ENCODE data around the gene TMA16.

The TMA16 gene

GRCh38 chr4:163476761-163477438 is 17.6 kb upstream of the TMA16 start:
- Histone ChIP-seq H3K27ac (ENCODE audit: low read depth, low read length) (no peak overlapping the region), H3K9me3 (ENCODE audit: control insufficient read depth, insufficient read depth, low read depth, low read length) (no peaks in the 10 kb centered on the region), H3K4me1 (ENCODE audit: control insufficient read depth, insufficient read depth, low read length) (no peaks in the 10 kb centered on the region), H3K36me3 (ENCODE audit: control insufficient read depth, insufficient read depth, low read length) (no peaks in the 10 kb centered on the region), H3K4me3 (ENCODE audit: low read depth, low read length) (no peak overlapping the region), H3K27me3 (ENCODE audit: control insufficient read depth, insufficient read depth, low read length) (no peaks in the 10 kb centered on the region), H3K9ac (ENCODE audit: low read length) (no peak overlapping the region)

GRCh38 chr4:163482190-163482589 is 12.3 kb upstream of the TMA16 start:
- no peaks in the 10 kb centered on the region for H3K27me3 ChIP-seq (ENCODE audit: control insufficient read depth, insufficient read depth, low read length)
- 0 out of 2 replicates have a peak, but pooled peaks cover 3% of the 10 kb centered on the region for H3K4me1 ChIP-seq (ENCODE audit: control insufficient read depth, insufficient read depth, low read length)
- 0 out of 2 replicates have a peak, but pooled peaks cover 1% of the 10 kb centered on the region for H3K9me3 ChIP-seq (ENCODE audit: control insufficient read depth, insufficient read depth, low read depth, low read length)
- H3K4me3 ChIP-seq (ENCODE audit: low read depth, low read length), result no peak overlapping the region
- no peaks in the 10 kb centered on the region for H3K36me3 ChIP-seq (ENCODE audit: control insufficient read depth, insufficient read depth, low read length)
- H3K27ac ChIP-seq (ENCODE audit: low read depth, low read length), result no peak overlapping the region
- H3K9ac ChIP-seq (ENCODE audit: low read length), result no peak overlapping the region

- Histone ChIP-seq H3K9me3 (ENCODE audit: control insufficient read depth, insufficient read depth, low read depth, low read length) (0 out of 2 replicates have a peak, but pooled peaks cover 3% of the 10 kb centered on the region), H3K27me3 (ENCODE audit: control insufficient read depth, insufficient read depth, low read length) (no peaks in the 10 kb centered on the region), H3K4me1 (ENCODE audit: control insufficient read depth, insufficient read depth, low read length) (0 out of 2 replicates have a peak, but pooled peaks cover 3% of the 10 kb centered on the region), H3K27ac (ENCODE audit: low read depth, low read length) (no peak overlapping the region), H3K4me3 (ENCODE audit: low read depth, low read length) (no peak overlapping the region), H3K36me3 (ENCODE audit: control insufficient read depth, insufficient read depth, low read length) (no peaks in the 10 kb centered on the region), H3K9ac (ENCODE audit: low read length) (no peak overlapping the region)
Observed at GRCh38 chr4:163484906-163485305, 9.6 kb upstream of the TMA16 start.

GRCh38 chr4:163485589-163485988 is 8.9 kb upstream of the TMA16 start:
- no peak overlapping the region for H3K4me3 ChIP-seq (ENCODE audit: low read depth, low read length)
- H3K27me3 ChIP-seq (ENCODE audit: control insufficient read depth, insufficient read depth, low read length), result no peaks in the 10 kb centered on the region
- H3K36me3 ChIP-seq (ENCODE audit: control insufficient read depth, insufficient read depth, low read length), result no peaks in the 10 kb centered on the region
- H3K9me3 ChIP-seq (ENCODE audit: control insufficient read depth, insufficient read depth, low read depth, low read length), result 0 out of 2 replicates have a peak, but pooled peaks cover 3% of the 10 kb centered on the region
- H3K9ac ChIP-seq (ENCODE audit: low read length), result no peak overlapping the region
- H3K27ac ChIP-seq (ENCODE audit: low read depth, low read length), result no peak overlapping the region
- 0 out of 2 replicates have a peak, but pooled peaks cover 3% of the 10 kb centered on the region for H3K4me1 ChIP-seq (ENCODE audit: control insufficient read depth, insufficient read depth, low read length)

- Histone ChIP-seq H3K27me3 (ENCODE audit: control insufficient read depth, insufficient read depth, low read length) (no peaks in the 10 kb centered on the region), H3K4me1 (ENCODE audit: control insufficient read depth, insufficient read depth, low read length) (0 out of 2 replicates have a peak, but pooled peaks cover 3% of the 10 kb centered on the region), H3K4me3 (ENCODE audit: low read depth, low read length) (no peak overlapping the region), H3K36me3 (ENCODE audit: control insufficient read depth, insufficient read depth, low read length) (no peaks in the 10 kb centered on the region), H3K27ac (ENCODE audit: low read depth, low read length) (no peak overlapping the region), H3K9ac (ENCODE audit: low read length) (no peak overlapping the region), H3K9me3 (ENCODE audit: control insufficient read depth, insufficient read depth, low read depth, low read length) (0 out of 2 replicates have a peak, but pooled peaks cover 3% of the 10 kb centered on the region)
Observed at GRCh38 chr4:163486321-163486720, 8.2 kb upstream of the TMA16 start.

- H3K4me1 ChIP-seq (ENCODE audit: control insufficient read depth, insufficient read depth, low read length), result 0 out of 2 replicates have a peak, but pooled peaks cover 3% of the 10 kb centered on the region
- no peak overlapping the region for H3K9ac ChIP-seq (ENCODE audit: low read length)
- H3K27me3 ChIP-seq (ENCODE audit: control insufficient read depth, insufficient read depth, low read length), result no peaks in the 10 kb centered on the region
- H3K36me3 ChIP-seq (ENCODE audit: control insufficient read depth, insufficient read depth, low read length), result no peaks in the 10 kb centered on the region
- H3K4me3 ChIP-seq (ENCODE audit: low read depth, low read length), result no peak overlapping the region
- H3K9me3 ChIP-seq (ENCODE audit: control insufficient read depth, insufficient read depth, low read depth, low read length), result 0 out of 2 replicates have a peak, but pooled peaks cover 3% of the 10 kb centered on the region
- H3K27ac ChIP-seq (ENCODE audit: low read depth, low read length), result no peak overlapping the region
Observed at GRCh38 chr4:163489929-163490328, 4.6 kb upstream of the TMA16 start.

- Histone ChIP-seq H3K4me1 (ENCODE audit: control insufficient read depth, insufficient read depth, low read length) (peaks cover 6% of the 10 kb centered on the region; the same call in 1 of the 2 replicates), H3K27ac (ENCODE audit: low read depth, low read length) (no peak overlapping the region), H3K36me3 (ENCODE audit: control insufficient read depth, insufficient read depth, low read length) (peaks cover 12% of the 10 kb centered on the region), H3K9me3 (ENCODE audit: control insufficient read depth, insufficient read depth, low read depth, low read length) (no peaks in the 10 kb centered on the region), H3K4me3 (ENCODE audit: low read depth, low read length) (no peak overlapping the region), H3K27me3 (ENCODE audit: control insufficient read depth, insufficient read depth, low read length) (no peaks in the 10 kb centered on the region), H3K9ac (ENCODE audit: low read length) (no peak overlapping the region)
Observed at GRCh38 chr4:163492951-163493504, 1.5 kb upstream of the TMA16 start.

GRCh38 chr4:163493643-163494359 is 689 bp upstream of the TMA16 start:
- Histone ChIP-seq H3K4me1 (ENCODE audit: control insufficient read depth, insufficient read depth, low read length) (peaks cover 6% of the 10 kb centered on the region; the same call in 1 of the 2 replicates), H3K9me3 (ENCODE audit: control insufficient read depth, insufficient read depth, low read depth, low read length) (no peaks in the 10 kb centered on the region), H3K9ac (ENCODE audit: low read length) (peak overlapping the region; percentile 99), H3K27me3 (ENCODE audit: control insufficient read depth, insufficient read depth, low read length) (no peaks in the 10 kb centered on the region), H3K4me3 (ENCODE audit: low read depth, low read length) (peak overlapping the region; percentile 92), H3K27ac (ENCODE audit: low read depth, low read length) (peak overlapping the region; percentile 97), H3K36me3 (ENCODE audit: control insufficient read depth, insufficient read depth, low read length) (peaks cover 12% of the 10 kb centered on the region)

GRCh38 chr4:163495900-163496299 is 1.4 kb downstream of the TMA16 start:
- H3K4me1 ChIP-seq (ENCODE audit: control insufficient read depth, insufficient read depth, low read length), result peaks cover 6% of the 10 kb centered on the region; the same call in 1 of the 2 replicates
- peak overlapping the region; percentile 23 for H3K9ac ChIP-seq (ENCODE audit: low read length)
- no peak overlapping the region for H3K27ac ChIP-seq (ENCODE audit: low read depth, low read length)
- H3K4me3 ChIP-seq (ENCODE audit: low read depth, low read length), result peak overlapping the region; percentile 92
- no peaks in the 10 kb centered on the region for H3K9me3 ChIP-seq (ENCODE audit: control insufficient read depth, insufficient read depth, low read depth, low read length)
- peaks cover 12% of the 10 kb centered on the region for H3K36me3 ChIP-seq (ENCODE audit: control insufficient read depth, insufficient read depth, low read length)
- no peaks in the 10 kb centered on the region for H3K27me3 ChIP-seq (ENCODE audit: control insufficient read depth, insufficient read depth, low read length)

- Histone ChIP-seq H3K27me3 (ENCODE audit: control insufficient read depth, insufficient read depth, low read length) (no peaks in the 10 kb centered on the region), H3K4me3 (ENCODE audit: low read depth, low read length) (no peak overlapping the region), H3K36me3 (ENCODE audit: control insufficient read depth, insufficient read depth, low read length) (peaks cover 12% of the 10 kb centered on the region)
Observed at GRCh38 chr4:163500586-163500985, 6.1 kb downstream of the TMA16 start.

GRCh38 chr4:163505374-163505773 is 10.9 kb downstream of the TMA16 start:
- no peaks in the 10 kb centered on the region for H3K27me3 ChIP-seq (ENCODE audit: control insufficient read depth, insufficient read depth, low read length)
- no peak overlapping the region for H3K4me3 ChIP-seq (ENCODE audit: low read depth, low read length)
- no peaks in the 10 kb centered on the region for H3K4me1 ChIP-seq (ENCODE audit: control insufficient read depth, insufficient read depth, low read length)
- H3K9ac ChIP-seq (ENCODE audit: low read length), result no peak overlapping the region
- H3K27ac ChIP-seq (ENCODE audit: low read depth, low read length), result no peak overlapping the region
- H3K36me3 ChIP-seq (ENCODE audit: control insufficient read depth, insufficient read depth, low read length), result peaks cover 38% of the 10 kb centered on the region
- no peaks in the 10 kb centered on the region for H3K9me3 ChIP-seq (ENCODE audit: control insufficient read depth, insufficient read depth, low read depth, low read length)

More at GRCh38 chr4:163500586-163500985, 6.1 kb downstream of the TMA16 start:
- no peak overlapping the region for H3K27ac ChIP-seq (ENCODE audit: low read depth, low read length)
- H3K4me1 ChIP-seq (ENCODE audit: control insufficient read depth, insufficient read depth, low read length), result peaks cover 6% of the 10 kb centered on the region; the same call in 1 of the 2 replicates
- H3K9me3 ChIP-seq (ENCODE audit: control insufficient read depth, insufficient read depth, low read depth, low read length), result no peaks in the 10 kb centered on the region
- no peak overlapping the region for H3K9ac ChIP-seq (ENCODE audit: low read length)
